ENCODE measurements around the gene PPM1D.

Gene PPM1D

DNA sequence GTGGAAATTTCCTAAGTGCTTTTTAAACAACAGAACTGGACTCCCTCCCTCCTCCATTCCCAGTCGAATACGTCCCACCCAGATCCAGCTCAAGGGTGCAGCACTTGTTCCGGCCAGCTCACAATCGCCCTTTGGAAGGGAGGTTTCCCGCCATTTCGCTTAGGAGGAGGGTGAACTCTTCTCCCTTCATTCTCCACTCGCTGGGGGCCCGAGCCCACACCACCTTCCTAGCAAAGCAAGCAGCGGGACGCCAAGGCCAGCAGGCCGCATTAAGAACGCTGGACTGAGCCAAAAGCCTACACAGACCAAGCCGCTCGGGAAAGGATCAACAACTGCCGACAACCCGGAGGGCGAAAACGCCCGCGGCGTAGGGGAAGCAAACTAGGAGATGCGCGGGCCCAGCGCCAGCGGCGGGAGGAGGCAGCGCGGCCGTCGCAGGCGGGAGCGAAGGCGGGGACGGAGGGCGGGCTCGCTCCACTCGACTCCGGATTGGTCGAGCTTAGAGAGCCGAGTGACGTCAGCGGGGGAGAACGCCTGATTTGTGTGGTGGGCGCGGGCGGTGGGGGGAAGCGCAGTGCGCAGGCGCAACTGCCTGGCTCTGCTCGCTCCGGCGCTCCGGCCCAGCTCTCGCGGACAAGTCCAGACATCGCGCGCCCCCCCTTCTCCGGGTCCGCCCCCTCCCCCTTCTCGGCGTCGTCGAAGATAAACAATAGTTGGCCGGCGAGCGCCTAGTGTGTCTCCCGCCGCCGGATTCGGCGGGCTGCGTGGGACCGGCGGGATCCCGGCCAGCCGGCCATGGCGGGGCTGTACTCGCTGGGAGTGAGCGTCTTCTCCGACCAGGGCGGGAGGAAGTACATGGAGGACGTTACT, at the start of gene PPM1D:
Gene PPM1D (plus strand): TSS at position 574 of the 870 bp plus-strand sequence. CDS start 222 bp downstream, at position 796.
- TF ChIP-seq TEAD4 (IDR thresholded peaks at IDR 0.05): peak; percentile 14; the same call in 1 of the 2 replicates
- peak; percentile 71; the same call in 1 of the 2 replicates for TF ChIP-seq ZBTB7A (IDR thresholded peaks at IDR 0.05; ENCODE audit: low read depth)
- peak; percentile 64 for TF ChIP-seq TCF12 (IDR thresholded peaks at IDR 0.05; ENCODE audit: low read depth)
- no peak; the same call in 1 of the 2 replicates for TF ChIP-seq FOXM1 (IDR thresholded peaks at IDR 0.05; ENCODE audit: borderline replicate concordance, low read depth)
- TF ChIP-seq, protein P1, sequence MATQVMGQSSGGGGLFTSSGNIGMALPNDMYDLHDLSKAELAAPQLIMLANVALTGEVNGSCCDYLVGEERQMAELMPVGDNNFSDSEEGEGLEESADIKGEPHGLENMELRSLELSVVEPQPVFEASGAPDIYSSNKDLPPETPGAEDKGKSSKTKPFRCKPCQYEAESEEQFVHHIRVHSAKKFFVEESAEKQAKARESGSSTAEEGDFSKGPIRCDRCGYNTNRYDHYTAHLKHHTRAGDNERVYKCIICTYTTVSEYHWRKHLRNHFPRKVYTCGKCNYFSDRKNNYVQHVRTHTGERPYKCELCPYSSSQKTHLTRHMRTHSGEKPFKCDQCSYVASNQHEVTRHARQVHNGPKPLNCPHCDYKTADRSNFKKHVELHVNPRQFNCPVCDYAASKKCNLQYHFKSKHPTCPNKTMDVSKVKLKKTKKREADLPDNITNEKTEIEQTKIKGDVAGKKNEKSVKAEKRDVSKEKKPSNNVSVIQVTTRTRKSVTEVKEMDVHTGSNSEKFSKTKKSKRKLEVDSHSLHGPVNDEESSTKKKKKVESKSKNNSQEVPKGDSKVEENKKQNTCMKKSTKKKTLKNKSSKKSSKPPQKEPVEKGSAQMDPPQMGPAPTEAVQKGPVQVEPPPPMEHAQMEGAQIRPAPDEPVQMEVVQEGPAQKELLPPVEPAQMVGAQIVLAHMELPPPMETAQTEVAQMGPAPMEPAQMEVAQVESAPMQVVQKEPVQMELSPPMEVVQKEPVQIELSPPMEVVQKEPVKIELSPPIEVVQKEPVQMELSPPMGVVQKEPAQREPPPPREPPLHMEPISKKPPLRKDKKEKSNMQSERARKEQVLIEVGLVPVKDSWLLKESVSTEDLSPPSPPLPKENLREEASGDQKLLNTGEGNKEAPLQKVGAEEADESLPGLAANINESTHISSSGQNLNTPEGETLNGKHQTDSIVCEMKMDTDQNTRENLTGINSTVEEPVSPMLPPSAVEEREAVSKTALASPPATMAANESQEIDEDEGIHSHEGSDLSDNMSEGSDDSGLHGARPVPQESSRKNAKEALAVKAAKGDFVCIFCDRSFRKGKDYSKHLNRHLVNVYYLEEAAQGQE (IDR thresholded peaks at IDR 0.05; ENCODE audit: low read depth): no peak
- peak; percentile 30; the same call in 1 of the 2 replicates for TF ChIP-seq EP300 (IDR thresholded peaks at IDR 0.05; ENCODE audit: borderline replicate concordance)
- peak; percentile 81 for TF ChIP-seq TAF1 (IDR thresholded peaks at IDR 0.05; ENCODE audit: low read depth)
- TF ChIP-seq YY1 (IDR thresholded peaks at IDR 0.05; ENCODE audit: low read depth): peak; percentile 56
- TF ChIP-seq EGR1 (IDR thresholded peaks at IDR 0.05): peak; percentile 16
- peak; percentile 89 for TF ChIP-seq NFIC (IDR thresholded peaks at IDR 0.05)
- TF ChIP-seq, protein P2, sequence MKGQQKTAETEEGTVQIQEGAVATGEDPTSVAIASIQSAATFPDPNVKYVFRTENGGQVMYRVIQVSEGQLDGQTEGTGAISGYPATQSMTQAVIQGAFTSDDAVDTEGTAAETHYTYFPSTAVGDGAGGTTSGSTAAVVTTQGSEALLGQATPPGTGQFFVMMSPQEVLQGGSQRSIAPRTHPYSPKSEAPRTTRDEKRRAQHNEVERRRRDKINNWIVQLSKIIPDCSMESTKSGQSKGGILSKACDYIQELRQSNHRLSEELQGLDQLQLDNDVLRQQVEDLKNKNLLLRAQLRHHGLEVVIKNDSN (IDR thresholded peaks at IDR 0.05): no peak
- TF ChIP-seq CEBPB (IDR thresholded peaks at IDR 0.05): no peak
- TF ChIP-seq RAD21 (IDR thresholded peaks at IDR 0.05; ENCODE audit: low read depth): no peak
- TF ChIP-seq CREB1 (IDR thresholded peaks at IDR 0.05; ENCODE audit: low read depth): peak; percentile 64; the same call in 1 of the 2 replicates
- TF ChIP-seq, protein P3, sequence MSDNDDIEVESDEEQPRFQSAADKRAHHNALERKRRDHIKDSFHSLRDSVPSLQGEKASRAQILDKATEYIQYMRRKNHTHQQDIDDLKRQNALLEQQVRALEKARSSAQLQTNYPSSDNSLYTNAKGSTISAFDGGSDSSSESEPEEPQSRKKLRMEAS (IDR thresholded peaks at IDR 0.05): peak; percentile 45

DNA sequence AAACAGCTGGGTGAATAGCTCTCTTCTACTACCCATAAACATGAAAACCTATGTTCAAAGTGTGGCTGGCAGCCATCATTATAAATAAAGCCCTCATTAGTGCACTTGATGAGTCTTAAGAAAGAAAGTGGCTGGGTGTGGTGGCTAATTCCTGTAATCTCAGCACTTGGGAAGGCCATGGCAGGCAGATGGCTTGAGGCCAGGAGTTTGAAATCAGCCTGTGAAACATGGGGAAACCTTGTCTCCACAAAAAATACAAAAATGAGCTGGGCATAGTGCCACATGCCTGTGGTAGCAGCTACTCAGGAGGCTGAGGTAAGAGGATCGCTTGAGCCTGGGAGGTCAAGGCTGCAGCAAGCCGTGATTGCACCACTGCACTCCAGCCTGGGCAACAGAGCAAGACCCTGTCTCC, 45.6 kb upstream of the PPM1D start:
- TF ChIP-seq, protein P3 (IDR thresholded peaks at IDR 0.05): no peak
- TF ChIP-seq NFIC (IDR thresholded peaks at IDR 0.05): no peak
- TF ChIP-seq EGR1 (IDR thresholded peaks at IDR 0.05): no peak
- TF ChIP-seq CEBPB (IDR thresholded peaks at IDR 0.05): no peak
- no peak for TF ChIP-seq EP300 (IDR thresholded peaks at IDR 0.05; ENCODE audit: borderline replicate concordance)
- no peak for TF ChIP-seq RAD21 (IDR thresholded peaks at IDR 0.05; ENCODE audit: low read depth)
- no peak for TF ChIP-seq FOXM1 (IDR thresholded peaks at IDR 0.05; ENCODE audit: borderline replicate concordance, low read depth)
- TF ChIP-seq ZBTB7A (IDR thresholded peaks at IDR 0.05; ENCODE audit: low read depth): no peak
- no peak for TF ChIP-seq TCF12 (IDR thresholded peaks at IDR 0.05; ENCODE audit: low read depth)
- no peak for TF ChIP-seq YY1 (IDR thresholded peaks at IDR 0.05; ENCODE audit: low read depth)
- TF ChIP-seq TAF1 (IDR thresholded peaks at IDR 0.05; ENCODE audit: low read depth): no peak

DNA sequence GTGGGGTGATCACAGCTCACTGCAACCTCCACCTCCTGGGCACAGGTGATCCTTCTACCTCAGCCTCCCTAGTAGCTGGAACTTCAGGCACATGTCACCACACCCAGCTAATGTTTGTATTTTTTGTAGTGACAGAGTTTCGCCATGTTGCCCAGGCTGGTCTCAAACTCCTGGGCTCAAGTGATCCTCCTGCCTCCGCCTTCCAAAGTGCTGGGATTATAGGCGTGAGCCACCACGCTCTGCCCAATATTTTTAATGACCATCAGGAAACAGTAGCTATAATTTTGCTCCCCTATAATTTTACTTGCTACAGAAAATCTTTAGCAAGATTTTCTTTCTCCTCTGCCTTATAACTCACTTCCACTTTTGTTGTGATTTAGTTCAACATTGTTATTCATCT, 44.2 kb upstream of the PPM1D start:
- TF ChIP-seq, protein P2 (IDR thresholded peaks at IDR 0.05): no peak
- no peak for TF ChIP-seq TEAD4 (IDR thresholded peaks at IDR 0.05)
- TF ChIP-seq FOXM1 (IDR thresholded peaks at IDR 0.05; ENCODE audit: borderline replicate concordance, low read depth): no peak
- TF ChIP-seq ZBTB7A (IDR thresholded peaks at IDR 0.05; ENCODE audit: low read depth): no peak
- TF ChIP-seq CREB1 (IDR thresholded peaks at IDR 0.05; ENCODE audit: low read depth): no peak
- no peak for TF ChIP-seq EGR1 (IDR thresholded peaks at IDR 0.05)
- no peak for TF ChIP-seq YY1 (IDR thresholded peaks at IDR 0.05; ENCODE audit: low read depth)
- TF ChIP-seq TAF1 (IDR thresholded peaks at IDR 0.05; ENCODE audit: low read depth): no peak
- TF ChIP-seq EP300 (IDR thresholded peaks at IDR 0.05; ENCODE audit: borderline replicate concordance): no peak
- TF ChIP-seq, protein P1 (IDR thresholded peaks at IDR 0.05; ENCODE audit: low read depth): no peak
- TF ChIP-seq, protein P3 (IDR thresholded peaks at IDR 0.05): no peak
- no peak for TF ChIP-seq NFIC (IDR thresholded peaks at IDR 0.05)
- TF ChIP-seq RAD21 (IDR thresholded peaks at IDR 0.05; ENCODE audit: low read depth): no peak

DNA sequence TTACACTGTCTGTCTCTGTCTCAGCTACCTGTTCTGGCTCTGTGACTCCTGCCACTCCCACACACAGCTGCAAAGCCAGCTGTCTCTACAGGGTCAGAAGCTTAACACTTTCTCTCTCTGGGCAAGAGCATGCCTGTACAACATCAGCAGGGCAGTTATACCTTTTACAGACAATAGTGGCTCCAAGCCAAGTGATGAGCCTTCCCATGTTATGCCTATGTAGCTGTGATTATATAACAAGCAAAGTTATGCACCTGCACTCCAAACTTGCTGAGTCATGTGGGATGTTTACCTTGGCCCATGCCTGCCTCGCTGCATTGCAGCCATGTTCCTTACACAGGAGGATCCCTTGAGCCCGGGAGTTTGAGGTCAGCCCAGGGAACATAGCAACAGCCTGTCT, 42.2 kb upstream of the PPM1D start:
- no peak for TF ChIP-seq NFIC (IDR thresholded peaks at IDR 0.05)
- TF ChIP-seq EGR1 (IDR thresholded peaks at IDR 0.05): no peak

DNA sequence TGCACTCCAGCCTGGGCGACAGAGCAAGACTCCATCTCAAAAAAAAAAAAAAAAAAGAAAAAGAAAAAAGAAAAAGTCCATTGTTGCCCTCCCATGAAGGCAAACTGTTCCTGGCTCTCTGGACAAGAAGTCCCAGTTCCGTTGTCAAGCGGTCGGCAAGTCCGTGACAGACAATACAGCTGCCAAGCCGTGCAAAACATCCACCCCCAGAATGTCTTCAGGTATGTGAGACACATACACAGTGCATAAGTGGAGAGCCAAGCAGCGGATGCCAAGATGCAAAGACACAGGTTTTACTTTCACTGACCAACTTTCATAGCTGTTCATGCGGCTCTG, 40.4 kb upstream of the PPM1D start:
- TF ChIP-seq CEBPB (IDR thresholded peaks at IDR 0.05) (no peak), TAF1 (IDR thresholded peaks at IDR 0.05; ENCODE audit: low read depth) (no peak), CREB1 (IDR thresholded peaks at IDR 0.05; ENCODE audit: low read depth) (no peak), EP300 (IDR thresholded peaks at IDR 0.05; ENCODE audit: borderline replicate concordance) (no peak), TCF12 (IDR thresholded peaks at IDR 0.05; ENCODE audit: low read depth) (no peak), YY1 (IDR thresholded peaks at IDR 0.05; ENCODE audit: low read depth) (no peak), EGR1 (IDR thresholded peaks at IDR 0.05) (no peak), ZBTB7A (IDR thresholded peaks at IDR 0.05; ENCODE audit: low read depth) (no peak), TEAD4 (IDR thresholded peaks at IDR 0.05) (no peak), FOXM1 (IDR thresholded peaks at IDR 0.05; ENCODE audit: borderline replicate concordance, low read depth) (no peak), RAD21 (IDR thresholded peaks at IDR 0.05; ENCODE audit: low read depth) (no peak), NFIC (IDR thresholded peaks at IDR 0.05) (no peak)
- TF ChIP-seq, protein P1 (IDR thresholded peaks at IDR 0.05; ENCODE audit: low read depth): no peak
- TF ChIP-seq, protein P2 (IDR thresholded peaks at IDR 0.05): no peak
- TF ChIP-seq, protein P3 (IDR thresholded peaks at IDR 0.05): no peak
